ENCODE measurements around the gene PIKFYVE. TPM values are rescaled to one million over a fixed set of nuclear protein-coding genes. Genes with fewer than 3 reads are reported as not detected.

Gene PIKFYVE
- total and polyA plus RNA-seq, 2 of the 8 experiments (the other 6 are each of a cell fraction or from before 2014, with no cell fraction given): 8.8 to 33.5 TPM

GRCh38 chr2:208384637-208385036 lies 118.6 kb downstream of the PIKFYVE start:
- ChIA-PET CTCF (ENCODE audit: partially characterized antibody) (no interaction called here), POLR2A (ENCODE audit: partially characterized antibody) (no interaction called here)
- Histone ChIP-seq H3K79me1 (ENCODE audit: low read depth, low read length) (no peaks in the 10 kb centered on the region), H3K14ac (ENCODE audit: insufficient read length) (no peak overlapping the region), H3K9me3 (ENCODE audit: insufficient read depth in 2 of 2, low read depth in 1 of 2, low read length in 1 of 2) (no peaks in the 10 kb centered on the region), H2BK15ac (ENCODE audit: low read length) (no peak overlapping the region), H4K5ac (ENCODE audit: insufficient read length, low read depth, low read length) (no peak overlapping the region), H3K27ac (ENCODE audit: low read depth, low read length) (no peak overlapping the region), H2BK12ac (ENCODE audit: low read depth, low read length) (no peak overlapping the region), H3K4me3 (ENCODE audit: extremely low read depth in 1 of 4, insufficient read depth in 2 of 4, low read depth in 3 of 4, low read length in 4 of 4) (no peak overlapping the region), H4K8ac (ENCODE audit: extremely low read depth, insufficient read depth, low read length) (no peak overlapping the region), H2BK120ac (replicated peaks; ENCODE audit: low read depth, low read length) (no peak overlapping the region), H3K27me3 (replicated peaks in 1 of 4; ENCODE audit: control insufficient read depth in 3 of 4, extremely low read depth in 1 of 4, insufficient read depth in 3 of 4, low read length in 3 of 4) (no peaks in the 10 kb centered on the region), H3K4me2 (ENCODE audit: insufficient read depth in 1 of 2, low read depth in 2 of 2, low read length in 2 of 2) (no peak overlapping the region), H2AFZ (ENCODE audit: low read length) (no peak overlapping the region), H2BK5ac (ENCODE audit: low read depth, low read length) (no peak overlapping the region), H3K36me3 (ENCODE audit: control insufficient read depth in 2 of 4, insufficient read depth in 4 of 4, low read length in 3 of 4) (no peaks in the 10 kb centered on the region; a peak in 1 of 8 replicates), H3K23me2 (ENCODE audit: low read depth, low read length) (no peaks in the 10 kb centered on the region), H3K4me1 (replicated peaks in 1 of 4; ENCODE audit: control insufficient read depth in 3 of 4, insufficient read depth in 4 of 4, low read length in 3 of 4) (no peaks in the 10 kb centered on the region), H3K56ac (replicated peaks; ENCODE audit: insufficient read length, low read depth, low read length) (no peak overlapping the region), H2AK5ac (ENCODE audit: low read depth, low read length) (no peak overlapping the region), H3K79me2 (ENCODE audit: control insufficient read depth in 1 of 2, insufficient read depth in 2 of 2, low read length in 2 of 2) (no peaks in the 10 kb centered on the region), H3K4ac (replicated peaks; ENCODE audit: insufficient read length, low read depth, low read length) (no peak overlapping the region), H4K91ac (replicated peaks; ENCODE audit: insufficient read length, low read length) (no peak overlapping the region), H3K18ac (ENCODE audit: extremely low read depth, low read length) (no peak overlapping the region), H4K20me1 (replicated peaks in 1 of 2; ENCODE audit: control insufficient read depth in 1 of 2, insufficient read depth in 2 of 2, low read length in 2 of 2) (no peaks in the 10 kb centered on the region), H3K23ac (ENCODE audit: insufficient read length) (no peak overlapping the region), H2BK20ac (ENCODE audit: low read length) (no peak overlapping the region), H3K9ac (replicated peaks in 1 of 4; ENCODE audit: extremely low read depth in 1 of 4, low read depth in 3 of 4, low read length in 3 of 4) (no peak overlapping the region)
- WGBS, 2 experiments (ENCODE audit: extremely low coverage in 1 of 2, insufficient coverage in 1 of 2, insufficient read length in 1 of 2, insufficient replicate concordance in 2 of 2, low coverage in 1 of 2, low lambda C conversion rate in 2 of 2, missing lambda C conversion rate in 1 of 2): 82% methylated on average over 4 of the region's 4 CpGs; no CpG with 5 or more reads in 1 of the 2 experiments
- FAIRE-seq: no peak
- no peak for DNase-seq (ENCODE audit: low read depth in 1 of 2, low spot score in 2 of 2)
- TF ChIP-seq SRF (IDR thresholded peaks at IDR 0.05; ENCODE audit: low read depth, low read length) (no peak), PHF8 (conservative IDR thresholded peaks at IDR 0.05; ENCODE audit: low read depth, low read length) (no peak), SP4 (IDR thresholded peaks at IDR 0.05; ENCODE audit: low read length) (no peak), MAX (IDR thresholded peaks at IDR 0.05) (no peak), RAD21 (IDR thresholded peaks at IDR 0.05 in 1 of 2, conservative IDR thresholded peaks at IDR 0.05 in 1 of 2; ENCODE audit: low read depth in 2 of 2, low read length in 2 of 2) (no peak), BRCA1 (IDR thresholded peaks at IDR 0.05; ENCODE audit: low read depth, low read length) (no peak), YY1 (IDR thresholded peaks at IDR 0.05; ENCODE audit: low read depth, low read length) (no peak)
